DND-41 (cell line): ENCODE measurements around the gene SUV39H1.

Experiments
- CTCF ChIP-seq: IDR thresholded peaks from 2 replicates; pipeline ENCODE4 v1.5.1; 2012; ENCODE audit warnings: borderline replicate concordance, low read length, moderate library complexity, mild to moderate bottlenecking; ENCODE audit not compliant: poor library complexity, severe bottlenecking; ENCODE audit errors: extremely low read depth
- EZH2 ChIP-seq: IDR thresholded peaks from 3 replicates; pipeline ENCODE4 v1.6.1; 2012; ENCODE audit warnings: borderline replicate concordance, low read depth, mild to moderate bottlenecking, moderate library complexity, low read length, inconsistent platforms; ENCODE audit not compliant: severe bottlenecking

- no peak for TF ChIP-seq CTCF
- TF ChIP-seq EZH2 = no peak
These were observed 40.3 kb downstream of the SUV39H1 start for GRCh38 chrX:48736878-48737212.
